OCI-LY3 (cell line): ENCODE results near the gene CFAP73.

Experiments used
- CTCF ChIP-seq: fragments of 200-600, 300-600 bp; sonication (generic); IDR thresholded peaks from 2 replicates; pipeline ENCODE4 v1.5.1; 2014; ENCODE audit warnings: antibody characterized with exemption, low read length, low read depth
- EZH2phosphoT487 ChIP-seq: fragments of 200-600 bp; shearing (Covaris generic); IDR thresholded peaks from 2 replicates; pipeline ENCODE4 v1.6.1; 2018; ENCODE audit warnings: antibody characterized with exemption, mixed run types, low read depth

GRCh38 chr12:113143959-113144358, 5.6 kb upstream of the CFAP73 start:
- TF ChIP-seq CTCF (no peak), EZH2phosphoT487 (no peak)
